Stimulated activated CD4-positive, alpha-beta T cell treated with anti-CD3 and anti-CD28 coated beads, Interleukin-2, amount 100 ng/mL, for 48 hours (primary cell): ENCODE measurements around the gene USP24.
A peak's percentile ranks its signal among the peaks of the same experiment; 100 is the strongest.
"Not testable (repeated sequence)": the region's sequence is repeated elsewhere in the genome, so short reads cannot be mapped to it uniquely, and the experiment has no call there.

Experiments
- DNase-seq, 2 donors: peaks; one replicate each; pipeline ENCODE4 v3.0.0-alpha.2; 2020

The USP24 gene

GRCh38 chr1:55026682-55027081 lies 188.5 kb downstream of the USP24 start:
- not testable (repeated sequence) for DNase-seq

GRCh38 chr1:55024163-55024562 lies 191.0 kb downstream of the USP24 start:
- DNase-seq = not testable (repeated sequence)

- DNase-seq = peak; percentile 69 to 74
These were observed 193.1 kb downstream of the USP24 start for GRCh38 chr1:55021942-55022546.

- DNase-seq = no peak
These were observed 196.8 kb downstream of the USP24 start for GRCh38 chr1:55018395-55018794.
